ENCODE data around the gene SUMO3.

DNA sequence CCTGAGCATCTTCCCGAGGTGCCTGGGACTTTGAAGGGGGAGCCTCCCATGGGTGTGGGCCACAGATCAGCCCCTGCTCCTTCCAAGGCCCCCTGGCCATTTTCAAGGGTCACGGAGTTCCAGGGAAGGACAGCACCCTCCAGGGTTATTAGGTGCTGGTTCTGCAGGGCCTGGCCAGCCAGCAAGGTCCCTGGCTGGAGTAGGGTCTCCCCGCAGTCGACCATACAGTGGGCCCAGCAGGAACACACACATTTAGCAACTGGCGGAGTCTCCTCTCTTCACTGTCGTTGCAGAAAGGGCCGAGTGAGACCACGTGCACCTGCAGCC lies 17.7 kb upstream of the SUMO3 start:
- TF ChIP-seq EZH2 (IDR thresholded peaks at IDR 0.05; ENCODE audit: insufficient read depth, poor library complexity, severe bottlenecking): no peak
- TF ChIP-seq EZH2phosphoT487 (IDR thresholded peaks at IDR 0.05; ENCODE audit: insufficient read depth, low read depth): no peak
